ENCODE measurements around the gene SPATA9.

DNA sequence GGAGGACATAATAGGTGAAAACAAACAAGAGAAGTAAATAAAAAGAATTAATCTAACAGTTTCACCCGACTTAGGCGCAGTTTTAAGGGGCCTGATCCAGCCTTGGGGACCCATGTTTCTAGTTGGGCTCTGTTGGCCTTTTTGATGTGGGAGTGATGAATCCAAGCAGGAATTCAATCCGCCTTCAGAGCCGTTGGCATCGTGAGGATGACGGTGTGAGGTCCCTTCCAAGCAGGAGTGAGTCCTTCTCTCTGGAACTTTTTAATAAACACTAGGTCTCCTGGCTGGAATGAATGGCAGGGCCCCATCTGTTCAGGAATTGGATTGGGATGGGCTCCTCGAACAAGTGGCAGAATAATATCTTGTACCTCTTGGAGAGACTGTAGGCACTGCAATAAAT lies 26.1 kb upstream of the SPATA9 start:
- no peak for TF ChIP-seq SMAD1 (IDR thresholded peaks at IDR 0.05; ENCODE audit: low read depth, low read length, partially characterized antibody)
- TF ChIP-seq POLR2A (conservative IDR thresholded peaks at IDR 0.05): no peak
- TF ChIP-seq JUND (IDR thresholded peaks at IDR 0.05; ENCODE audit: borderline replicate concordance, low read depth, low read length): no peak
- TF ChIP-seq JUND (tag; IDR thresholded peaks at IDR 0.05; ENCODE audit: borderline replicate concordance, low read depth, low read length): no peak
- TF ChIP-seq SMARCA5 (IDR thresholded peaks at IDR 0.05): no peak
- no peak for TF ChIP-seq TCF7L2 (IDR thresholded peaks at IDR 0.05; ENCODE audit: low read depth, low read length)
- TF ChIP-seq, protein P1, sequence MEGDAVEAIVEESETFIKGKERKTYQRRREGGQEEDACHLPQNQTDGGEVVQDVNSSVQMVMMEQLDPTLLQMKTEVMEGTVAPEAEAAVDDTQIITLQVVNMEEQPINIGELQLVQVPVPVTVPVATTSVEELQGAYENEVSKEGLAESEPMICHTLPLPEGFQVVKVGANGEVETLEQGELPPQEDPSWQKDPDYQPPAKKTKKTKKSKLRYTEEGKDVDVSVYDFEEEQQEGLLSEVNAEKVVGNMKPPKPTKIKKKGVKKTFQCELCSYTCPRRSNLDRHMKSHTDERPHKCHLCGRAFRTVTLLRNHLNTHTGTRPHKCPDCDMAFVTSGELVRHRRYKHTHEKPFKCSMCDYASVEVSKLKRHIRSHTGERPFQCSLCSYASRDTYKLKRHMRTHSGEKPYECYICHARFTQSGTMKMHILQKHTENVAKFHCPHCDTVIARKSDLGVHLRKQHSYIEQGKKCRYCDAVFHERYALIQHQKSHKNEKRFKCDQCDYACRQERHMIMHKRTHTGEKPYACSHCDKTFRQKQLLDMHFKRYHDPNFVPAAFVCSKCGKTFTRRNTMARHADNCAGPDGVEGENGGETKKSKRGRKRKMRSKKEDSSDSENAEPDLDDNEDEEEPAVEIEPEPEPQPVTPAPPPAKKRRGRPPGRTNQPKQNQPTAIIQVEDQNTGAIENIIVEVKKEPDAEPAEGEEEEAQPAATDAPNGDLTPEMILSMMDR (IDR thresholded peaks at IDR 0.05 in 2 of 3, conservative IDR thresholded peaks at IDR 0.05 in 1 of 3; ENCODE audit: insufficient read depth in 2 of 3, low read depth in 1 of 3, low read length in 3 of 3): no peak
- TF ChIP-seq, protein P2, sequence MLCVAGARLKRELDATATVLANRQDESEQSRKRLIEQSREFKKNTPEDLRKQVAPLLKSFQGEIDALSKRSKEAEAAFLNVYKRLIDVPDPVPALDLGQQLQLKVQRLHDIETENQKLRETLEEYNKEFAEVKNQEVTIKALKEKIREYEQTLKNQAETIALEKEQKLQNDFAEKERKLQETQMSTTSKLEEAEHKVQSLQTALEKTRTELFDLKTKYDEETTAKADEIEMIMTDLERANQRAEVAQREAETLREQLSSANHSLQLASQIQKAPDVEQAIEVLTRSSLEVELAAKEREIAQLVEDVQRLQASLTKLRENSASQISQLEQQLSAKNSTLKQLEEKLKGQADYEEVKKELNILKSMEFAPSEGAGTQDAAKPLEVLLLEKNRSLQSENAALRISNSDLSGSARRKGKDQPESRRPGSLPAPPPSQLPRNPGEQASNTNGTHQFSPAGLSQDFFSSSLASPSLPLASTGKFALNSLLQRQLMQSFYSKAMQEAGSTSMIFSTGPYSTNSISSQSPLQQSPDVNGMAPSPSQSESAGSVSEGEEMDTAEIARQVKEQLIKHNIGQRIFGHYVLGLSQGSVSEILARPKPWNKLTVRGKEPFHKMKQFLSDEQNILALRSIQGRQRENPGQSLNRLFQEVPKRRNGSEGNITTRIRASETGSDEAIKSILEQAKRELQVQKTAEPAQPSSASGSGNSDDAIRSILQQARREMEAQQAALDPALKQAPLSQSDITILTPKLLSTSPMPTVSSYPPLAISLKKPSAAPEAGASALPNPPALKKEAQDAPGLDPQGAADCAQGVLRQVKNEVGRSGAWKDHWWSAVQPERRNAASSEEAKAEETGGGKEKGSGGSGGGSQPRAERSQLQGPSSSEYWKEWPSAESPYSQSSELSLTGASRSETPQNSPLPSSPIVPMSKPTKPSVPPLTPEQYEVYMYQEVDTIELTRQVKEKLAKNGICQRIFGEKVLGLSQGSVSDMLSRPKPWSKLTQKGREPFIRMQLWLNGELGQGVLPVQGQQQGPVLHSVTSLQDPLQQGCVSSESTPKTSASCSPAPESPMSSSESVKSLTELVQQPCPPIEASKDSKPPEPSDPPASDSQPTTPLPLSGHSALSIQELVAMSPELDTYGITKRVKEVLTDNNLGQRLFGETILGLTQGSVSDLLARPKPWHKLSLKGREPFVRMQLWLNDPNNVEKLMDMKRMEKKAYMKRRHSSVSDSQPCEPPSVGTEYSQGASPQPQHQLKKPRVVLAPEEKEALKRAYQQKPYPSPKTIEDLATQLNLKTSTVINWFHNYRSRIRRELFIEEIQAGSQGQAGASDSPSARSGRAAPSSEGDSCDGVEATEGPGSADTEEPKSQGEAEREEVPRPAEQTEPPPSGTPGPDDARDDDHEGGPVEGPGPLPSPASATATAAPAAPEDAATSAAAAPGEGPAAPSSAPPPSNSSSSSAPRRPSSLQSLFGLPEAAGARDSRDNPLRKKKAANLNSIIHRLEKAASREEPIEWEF (CRISPR knock-in tag; IDR thresholded peaks at IDR 0.05): no peak
